Activated T-helper 1 cell treated with anti-CD3 and anti-CD28 coated beads, Interleukin-2, amount 50 U/mL, for 16 hours (primary cell): ENCODE measurements around the gene TK1.

Experiments used
- DNase-seq, 2 donors: peaks; one replicate each; pipeline ENCODE4 v3.0.0-alpha.2; 2020; ENCODE audit warnings: low read depth in 1 of 2, low spot score in 1 of 2

The TK1 gene

GRCh38 chr17:78223061-78223460 is 36.2 kb upstream of the TK1 start:
- DNase-seq = no peak

GRCh38 chr17:78219396-78220150 is 32.7 kb upstream of the TK1 start:
- DNase-seq = no peak

GRCh38 chr17:78214706-78215061 is 27.8 kb upstream of the TK1 start:
- no peak for DNase-seq

GRCh38 chr17:78214016-78214705 is 27.3 kb upstream of the TK1 start, which contains the start of gene BIRC5:
Gene BIRC5, plus strand, starts transcription at chr17:78214253. Its CDS starts 64 bp downstream, at chr17:78214317.
- DNase-seq = peak; percentile 86 to 87

- no peak for DNase-seq
These were observed 24.2 kb upstream of the TK1 start for GRCh38 chr17:78211032-78211431.

- DNase-seq = no peak
These were observed 23.3 kb upstream of the TK1 start for GRCh38 chr17:78210111-78210510.

GRCh38 chr17:78208486-78208885 is 21.6 kb upstream of the TK1 start:
- DNase-seq = no peak

GRCh38 chr17:78206298-78206697 is 19.4 kb upstream of the TK1 start:
- no peak for DNase-seq

GRCh38 chr17:78205124-78205775 is 18.4 kb upstream of the TK1 start:
- no peak for DNase-seq

GRCh38 chr17:78204387-78205123 is 17.7 kb upstream of the TK1 start:
- no peak for DNase-seq

- DNase-seq = no peak
These were observed 15.8 kb upstream of the TK1 start for GRCh38 chr17:78202666-78203065.

- DNase-seq = no peak
These were observed 13.6 kb upstream of the TK1 start for GRCh38 chr17:78200451-78200850.

- DNase-seq = no peak
These were observed 10.4 kb upstream of the TK1 start for GRCh38 chr17:78197147-78197832.

- DNase-seq = no peak
These were observed 9.9 kb upstream of the TK1 start for GRCh38 chr17:78196716-78197115.

- no peak for DNase-seq
These were observed 716 bp downstream of the TK1 start for GRCh38 chr17:78185981-78186691.

- no peak for DNase-seq
These were observed 2.0 kb downstream of the TK1 start for GRCh38 chr17:78184868-78185267.

- no peak for DNase-seq
These were observed 2.5 kb downstream of the TK1 start for GRCh38 chr17:78184351-78184750.

GRCh38 chr17:78183916-78184315 is 2.9 kb downstream of the TK1 start:
- no peak for DNase-seq

- no peak for DNase-seq
These were observed 4.3 kb downstream of the TK1 start for GRCh38 chr17:78182504-78182903.

- DNase-seq = no peak
These were observed 6.3 kb downstream of the TK1 start for GRCh38 chr17:78180508-78180907.
